HEK293 (cell line): ENCODE data around the gene ENSA.

Source experiments
- CTCF ChIA-PET: fragments of 350-600 bp; formaldehyde crosslinking; extraction: SDS; loops from one replicate; lab custom pipeline; 2021; ENCODE audit warnings: antibody characterized with exemption; lab: Yijun Ruan, JAX
- POLR2A ChIA-PET: fragments of 300-600 bp; formaldehyde crosslinking; extraction: SDS; loops from one replicate; lab custom pipeline; 2020; ENCODE audit warnings: antibody characterized with exemption, inconsistent platforms; lab: Yijun Ruan, JAX
- H3K27ac ChIP-seq: fragments of 200-500 bp; sonication (Bioruptor generic); 2 replicates; pipeline ENCODE4 v1.5.1; 2014; ENCODE audit warnings: low read depth, low read length, control low read depth, inconsistent platforms; ENCODE audit errors: extremely low read depth
- H3K36me3 ChIP-seq, 2 experiments: fragments of 200-500 bp in 1 of 2; sonication (Bioruptor generic) in 1 of 2; 1 replicate in 1 of 2; 2 replicates in 1 of 2; pipeline ENCODE4 v1.5.1; 2014 to 2017; ENCODE audit warnings: inconsistent platforms in 2 of 2, low read length in 2 of 2; ENCODE audit not compliant: control insufficient read depth in 2 of 2, insufficient read depth in 1 of 2
- H3K4me1 ChIP-seq: fragments of 200-500 bp; sonication (Bioruptor generic); 2 replicates; pipeline ENCODE4 v1.5.1; 2014; ENCODE audit warnings: mild to moderate bottlenecking, low read length, inconsistent platforms; ENCODE audit not compliant: control insufficient read depth, insufficient read depth
- H3K4me3 ChIP-seq: 2 replicates; pipeline ENCODE4 v1.5.1; 2011; ENCODE audit warnings: low read depth, mild to moderate bottlenecking, control low read depth, low read length, moderate library complexity
- H3K9me3 ChIP-seq: fragments of 200-500 bp; sonication (Bioruptor generic); 2 replicates; pipeline ENCODE4 v1.5.1; 2014; ENCODE audit warnings: low read depth, low read length, inconsistent platforms; ENCODE audit not compliant: control insufficient read depth, insufficient read depth
- MEIS1 ChIP-seq: sonication (generic); formaldehyde crosslinking; IDR thresholded peaks from 2 replicates; pipeline ENCODE4 v1.8.1; 2022; ENCODE audit warnings: missing genetic modification reagents, mild to moderate bottlenecking, borderline replicate concordance
- OSR2 ChIP-seq: fragments of 450-650 bp; formaldehyde crosslinking; IDR thresholded peaks from 2 replicates; pipeline ENCODE4 v1.5.1; 2016; ENCODE audit warnings: missing biosample characterization, missing genetic modification characterization
- OVOL3 ChIP-seq: fragments of 450-650 bp; formaldehyde crosslinking; IDR thresholded peaks from 2 replicates; pipeline ENCODE4 v1.5.1; 2016; ENCODE audit warnings: missing biosample characterization, missing genetic modification characterization
- SP2 ChIP-seq: fragments of 450-650 bp; formaldehyde crosslinking; IDR thresholded peaks from 2 replicates; pipeline ENCODE4 v1.5.1; 2016; ENCODE audit warnings: missing biosample characterization, missing genetic modification characterization
- TRIM28 ChIP-seq: IDR thresholded peaks from 2 replicates; pipeline ENCODE4 v1.6.1; 2011; ENCODE audit warnings: low read length, control low read depth, borderline replicate concordance
- ZBTB17 ChIP-seq: fragments of 450-650 bp; formaldehyde crosslinking; IDR thresholded peaks from 2 replicates; pipeline ENCODE4 v1.5.1; 2016; ENCODE audit warnings: missing biosample characterization, missing genetic modification characterization
- ZFP41 ChIP-seq: fragments of 450-650 bp; formaldehyde crosslinking; IDR thresholded peaks from 2 replicates; pipeline ENCODE4 v1.5.1; 2016; ENCODE audit warnings: missing biosample characterization, missing genetic modification characterization, borderline replicate concordance
- ZIC2 ChIP-seq: fragments of 450-650 bp; formaldehyde crosslinking; IDR thresholded peaks from 2 replicates; pipeline ENCODE4 v1.5.1; 2016; ENCODE audit warnings: missing biosample characterization, missing genetic modification characterization
- ZNF133 ChIP-seq: fragments of 450-650 bp; formaldehyde crosslinking; IDR thresholded peaks from 2 replicates; pipeline ENCODE4 v1.5.1; 2016; ENCODE audit warnings: missing biosample characterization, missing genetic modification characterization
- ZNF174 ChIP-seq: fragments of 450-650 bp; formaldehyde crosslinking; IDR thresholded peaks from 2 replicates; pipeline ENCODE4 v1.5.0; 2017; ENCODE audit warnings: missing biosample characterization, mild to moderate bottlenecking, missing genetic modification characterization
- ZNF324 ChIP-seq: fragments of 450-650 bp; formaldehyde crosslinking; IDR thresholded peaks from 2 replicates; pipeline ENCODE4 v1.5.1; 2016; ENCODE audit warnings: missing biosample characterization, missing genetic modification characterization
- ZNF48 ChIP-seq: fragments of 450-650 bp; formaldehyde crosslinking; IDR thresholded peaks from 2 replicates; pipeline ENCODE4 v1.5.1; 2016; ENCODE audit warnings: missing biosample characterization, missing genetic modification characterization
- ZNF510 ChIP-seq: fragments of 450-650 bp; formaldehyde crosslinking; IDR thresholded peaks from 2 replicates; pipeline ENCODE4 v1.5.1; 2018; ENCODE audit warnings: mild to moderate bottlenecking, missing genetic modification characterization, missing biosample characterization; ENCODE audit not compliant: insufficient replicate concordance
- ZNF624 ChIP-seq: fragments of 450-650 bp; formaldehyde crosslinking; IDR thresholded peaks from 2 replicates; pipeline ENCODE4 v1.5.1; 2017; ENCODE audit warnings: missing biosample characterization, missing genetic modification characterization
- ZNF660 ChIP-seq: fragments of 450-650 bp; IDR thresholded peaks from 2 replicates; pipeline ENCODE4 v1.5.1; 2018; ENCODE audit warnings: missing biosample characterization, mild to moderate bottlenecking, missing genetic modification characterization
- ZNF664 ChIP-seq: fragments of 450-650 bp; formaldehyde crosslinking; IDR thresholded peaks from 2 replicates; pipeline ENCODE4 v1.5.1; 2016; ENCODE audit warnings: missing biosample characterization, missing genetic modification characterization
- ZNF701 ChIP-seq: fragments of 450-650 bp; formaldehyde crosslinking; IDR thresholded peaks from 2 replicates; pipeline ENCODE4 v1.5.1; 2016; ENCODE audit warnings: missing biosample characterization, missing genetic modification characterization
- TF ChIP-seq, protein P1 (sequence below): IDR thresholded peaks from 2 replicates; pipeline ENCODE4 v1.6.1; 2011; ENCODE audit warnings: mild to moderate bottlenecking, low read depth, low read length, borderline replicate concordance
- TF ChIP-seq, protein P2 (sequence below): fragments of 450-650 bp; formaldehyde crosslinking; IDR thresholded peaks from 2 replicates; pipeline ENCODE4 v1.5.1; 2016; ENCODE audit warnings: missing biosample characterization, missing genetic modification characterization
- TF ChIP-seq, protein P3 (sequence below): sonication (generic); formaldehyde crosslinking; IDR thresholded peaks from 2 replicates; pipeline ENCODE4 v1.8.1; 2022; ENCODE audit warnings: mild to moderate bottlenecking, moderate library complexity, missing genetic modification reagents
- TF ChIP-seq, protein P4 (sequence below): fragments of 450-650 bp; formaldehyde crosslinking; IDR thresholded peaks from 2 replicates; pipeline ENCODE4 v1.5.1; 2016; ENCODE audit warnings: missing biosample characterization, missing genetic modification characterization, borderline replicate concordance
- TF ChIP-seq, protein P5 (sequence below): fragments of 450-650 bp; formaldehyde crosslinking; IDR thresholded peaks from 2 replicates; pipeline ENCODE4 v1.5.1; 2017; ENCODE audit warnings: missing biosample characterization, missing genetic modification characterization

ENSA gene

DNA sequence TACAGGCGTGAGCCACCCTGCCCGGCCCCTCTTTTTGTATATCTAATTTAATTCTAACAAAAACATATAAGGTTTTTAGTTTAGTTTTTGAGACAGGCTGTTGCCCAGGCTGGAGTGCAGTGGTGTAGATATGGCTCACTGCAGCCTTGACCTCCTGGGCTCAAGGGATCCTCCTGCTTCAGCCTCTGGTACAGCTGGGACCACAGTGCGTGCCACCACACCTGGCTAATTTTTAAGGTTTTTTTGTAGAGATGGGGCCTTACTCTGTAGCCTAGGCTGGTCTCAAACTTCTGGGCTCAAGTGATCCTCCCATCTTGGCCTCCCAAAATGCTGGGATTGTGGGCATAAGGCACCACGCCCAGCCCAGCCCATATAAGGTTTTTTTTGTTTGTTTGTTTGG, 18.8 kb downstream of the ENSA start:
- ChIA-PET CTCF (no interaction called here), POLR2A (interaction anchor here (0.6 kb wide), 1 partner anchor 8 kb away, joined by 5 read pairs; no protein-coding TSS in a partner anchor)
- H3K9me3 ChIP-seq = no peaks in the 10 kb centered on the region
- TF ChIP-seq ZBTB17 (tag by site-specific recombination) = no peak
- TF ChIP-seq ZNF664 (tag by site-specific recombination) = peak; percentile 53; the same call in 1 of the 2 replicates
- no peak overlapping the region for H3K4me3 ChIP-seq
- peaks cover 4% of the 10 kb centered on the region; the same call in 1 of the 2 replicates for H3K4me1 ChIP-seq
- H3K27ac ChIP-seq = no peak overlapping the region
- H3K36me3 ChIP-seq = peaks cover 0 to 37% of the 10 kb centered on the region in 2 experiments; a peak in 2 of 3 replicates

DNA sequence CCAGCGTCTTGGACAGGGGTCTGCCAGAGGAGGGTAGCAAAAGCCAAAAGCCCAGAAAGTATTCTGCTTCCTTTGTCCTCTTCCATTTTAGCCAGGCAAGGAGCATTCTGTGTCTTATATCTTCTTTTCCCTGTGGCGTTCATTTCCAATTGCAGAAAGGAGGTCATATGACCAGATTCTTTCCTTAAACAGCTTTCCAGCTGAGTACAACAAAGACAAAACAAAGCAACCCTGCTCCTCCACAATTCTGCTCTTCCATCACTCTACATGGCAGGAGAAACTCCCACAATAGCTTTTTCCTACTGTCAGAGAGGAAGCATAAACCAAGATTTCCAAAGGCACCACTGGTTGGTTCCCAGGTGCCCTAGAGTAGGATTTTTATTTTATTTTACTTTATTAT, 19.7 kb downstream of the ENSA start:
- no peaks in the 10 kb centered on the region for H3K9me3 ChIP-seq
- peaks cover 0 to 29% of the 10 kb centered on the region in 2 experiments; a peak in 2 of 3 replicates for H3K36me3 ChIP-seq
- TF ChIP-seq OSR2 (no peak), ZNF701 (tag by site-specific recombination) (no peak), ZNF174 (no peak), ZIC2 (no peak), SP2 (tag by site-specific recombination) (no peak), MEIS1 (CRISPR knock-in tag) (no peak), ZNF660 (tag by site-specific recombination) (no peak)
- TF ChIP-seq, protein P1, sequence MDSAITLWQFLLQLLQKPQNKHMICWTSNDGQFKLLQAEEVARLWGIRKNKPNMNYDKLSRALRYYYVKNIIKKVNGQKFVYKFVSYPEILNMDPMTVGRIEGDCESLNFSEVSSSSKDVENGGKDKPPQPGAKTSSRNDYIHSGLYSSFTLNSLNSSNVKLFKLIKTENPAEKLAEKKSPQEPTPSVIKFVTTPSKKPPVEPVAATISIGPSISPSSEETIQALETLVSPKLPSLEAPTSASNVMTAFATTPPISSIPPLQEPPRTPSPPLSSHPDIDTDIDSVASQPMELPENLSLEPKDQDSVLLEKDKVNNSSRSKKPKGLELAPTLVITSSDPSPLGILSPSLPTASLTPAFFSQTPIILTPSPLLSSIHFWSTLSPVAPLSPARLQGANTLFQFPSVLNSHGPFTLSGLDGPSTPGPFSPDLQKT = no peak
- no peak overlapping the region for H3K4me3 ChIP-seq
- no peak overlapping the region for H3K27ac ChIP-seq
- ChIA-PET POLR2A (interaction anchor here (0.7 to 1.1 kb wide), 2 partner anchors 10 to 114 kb away, joined by 4 to 8 read pairs; no protein-coding TSS in a partner anchor), CTCF (interaction anchor here (0.9 kb wide), 1 partner anchor 10 kb away, joined by 3 read pairs; no protein-coding TSS in a partner anchor)
- peaks cover 5% of the 10 kb centered on the region; the same call in 1 of the 2 replicates for H3K4me1 ChIP-seq

DNA sequence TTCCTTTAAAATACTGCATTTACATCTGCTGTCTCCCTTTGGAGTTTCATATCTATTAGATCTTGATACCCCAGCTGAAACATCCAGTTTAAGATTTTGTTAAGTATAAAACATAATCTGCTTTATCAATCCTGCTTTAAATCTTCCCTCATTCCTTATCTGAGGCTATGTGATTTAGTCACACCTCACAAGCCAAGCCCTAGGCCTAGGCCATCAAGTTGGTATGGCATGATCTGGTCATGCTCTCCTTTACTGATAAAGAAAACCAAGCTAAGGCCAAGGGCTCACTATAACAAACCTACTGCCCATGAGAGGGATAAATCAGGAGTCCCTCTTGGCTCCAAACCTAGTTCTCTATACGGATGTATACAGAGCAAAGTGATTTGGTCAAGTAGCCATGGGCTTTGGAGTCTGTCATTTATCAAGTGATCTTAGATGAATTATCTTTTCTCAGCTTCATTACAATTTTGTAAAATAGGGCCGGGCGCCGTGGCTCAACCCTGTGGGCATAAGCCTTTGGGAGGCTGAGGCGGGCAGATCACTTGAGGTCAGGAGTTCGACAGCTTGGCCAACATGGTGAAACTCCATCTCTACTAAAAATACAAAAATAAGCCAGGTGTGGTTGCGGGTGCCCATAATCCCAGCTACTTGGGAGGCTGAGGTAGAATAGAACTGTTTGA, 22.8 kb downstream of the ENSA start:
- ChIA-PET CTCF (interaction anchor here (0.6 to 1.2 kb wide), 4 partner anchors 26 to 874 kb away, joined by 3 to 4 read pairs (median 3); no protein-coding TSS in a partner anchor), POLR2A (interaction anchor here (1.0 to 3.4 kb wide), 3 partner anchors 9 to 27 kb away, joined by 3 to 23 read pairs (median 4); partner anchors contain the start of genes ENSA and MCL1)
- no peak overlapping the region for H3K4me3 ChIP-seq
- peaks cover 0 to 14% of the 10 kb centered on the region in 2 experiments; a peak in 2 of 3 replicates for H3K36me3 ChIP-seq
- H3K4me1 ChIP-seq = peaks cover 3% of the 10 kb centered on the region; the same call in 1 of the 2 replicates
- H3K27ac ChIP-seq = no peak overlapping the region
- H3K9me3 ChIP-seq = no peaks in the 10 kb centered on the region
- no peak for TF ChIP-seq ZNF48 (tag by site-specific recombination)
- no peak for TF ChIP-seq ZNF133
- no peak for TF ChIP-seq ZNF624 (tag by site-specific recombination)
- TF ChIP-seq ZFP41 (tag by site-specific recombination) = no peak
- no peak for TF ChIP-seq ZNF324 (tag by site-specific recombination)
- TF ChIP-seq, protein P2, sequence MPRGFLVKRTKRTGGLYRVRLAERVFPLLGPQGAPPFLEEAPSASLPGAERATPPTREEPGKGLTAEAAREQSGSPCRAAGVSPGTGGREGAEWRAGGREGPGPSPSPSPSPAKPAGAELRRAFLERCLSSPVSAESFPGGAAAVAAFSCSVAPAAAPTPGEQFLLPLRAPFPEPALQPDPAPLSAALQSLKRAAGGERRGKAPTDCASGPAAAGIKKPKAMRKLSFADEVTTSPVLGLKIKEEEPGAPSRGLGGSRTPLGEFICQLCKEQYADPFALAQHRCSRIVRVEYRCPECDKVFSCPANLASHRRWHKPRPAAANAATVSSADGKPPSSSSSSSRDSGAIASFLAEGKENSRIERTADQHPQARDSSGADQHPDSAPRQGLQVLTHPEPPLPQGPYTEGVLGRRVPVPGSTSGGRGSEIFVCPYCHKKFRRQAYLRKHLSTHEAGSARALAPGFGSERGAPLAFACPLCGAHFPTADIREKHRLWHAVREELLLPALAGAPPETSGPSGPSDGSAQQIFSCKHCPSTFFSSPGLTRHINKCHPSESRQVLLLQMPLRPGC (tag by site-specific recombination) = no peak
- TF ChIP-seq, protein P3, sequence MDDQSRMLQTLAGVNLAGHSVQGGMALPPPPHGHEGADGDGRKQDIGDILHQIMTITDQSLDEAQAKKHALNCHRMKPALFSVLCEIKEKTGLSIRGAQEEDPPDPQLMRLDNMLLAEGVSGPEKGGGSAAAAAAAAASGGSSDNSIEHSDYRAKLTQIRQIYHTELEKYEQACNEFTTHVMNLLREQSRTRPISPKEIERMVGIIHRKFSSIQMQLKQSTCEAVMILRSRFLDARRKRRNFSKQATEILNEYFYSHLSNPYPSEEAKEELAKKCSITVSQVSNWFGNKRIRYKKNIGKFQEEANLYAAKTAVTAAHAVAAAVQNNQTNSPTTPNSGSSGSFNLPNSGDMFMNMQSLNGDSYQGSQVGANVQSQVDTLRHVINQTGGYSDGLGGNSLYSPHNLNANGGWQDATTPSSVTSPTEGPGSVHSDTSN = no peak
- TF ChIP-seq, protein P4, sequence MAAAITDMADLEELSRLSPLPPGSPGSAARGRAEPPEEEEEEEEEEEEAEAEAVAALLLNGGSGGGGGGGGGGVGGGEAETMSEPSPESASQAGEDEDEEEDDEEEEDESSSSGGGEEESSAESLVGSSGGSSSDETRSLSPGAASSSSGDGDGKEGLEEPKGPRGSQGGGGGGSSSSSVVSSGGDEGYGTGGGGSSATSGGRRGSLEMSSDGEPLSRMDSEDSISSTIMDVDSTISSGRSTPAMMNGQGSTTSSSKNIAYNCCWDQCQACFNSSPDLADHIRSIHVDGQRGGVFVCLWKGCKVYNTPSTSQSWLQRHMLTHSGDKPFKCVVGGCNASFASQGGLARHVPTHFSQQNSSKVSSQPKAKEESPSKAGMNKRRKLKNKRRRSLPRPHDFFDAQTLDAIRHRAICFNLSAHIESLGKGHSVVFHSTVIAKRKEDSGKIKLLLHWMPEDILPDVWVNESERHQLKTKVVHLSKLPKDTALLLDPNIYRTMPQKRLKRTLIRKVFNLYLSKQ (tag by site-specific recombination) = no peak
- TF ChIP-seq, protein P5, sequence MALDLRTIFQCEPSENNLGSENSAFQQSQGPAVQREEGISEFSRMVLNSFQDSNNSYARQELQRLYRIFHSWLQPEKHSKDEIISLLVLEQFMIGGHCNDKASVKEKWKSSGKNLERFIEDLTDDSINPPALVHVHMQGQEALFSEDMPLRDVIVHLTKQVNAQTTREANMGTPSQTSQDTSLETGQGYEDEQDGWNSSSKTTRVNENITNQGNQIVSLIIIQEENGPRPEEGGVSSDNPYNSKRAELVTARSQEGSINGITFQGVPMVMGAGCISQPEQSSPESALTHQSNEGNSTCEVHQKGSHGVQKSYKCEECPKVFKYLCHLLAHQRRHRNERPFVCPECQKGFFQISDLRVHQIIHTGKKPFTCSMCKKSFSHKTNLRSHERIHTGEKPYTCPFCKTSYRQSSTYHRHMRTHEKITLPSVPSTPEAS = no peak
- no peak for TF ChIP-seq ZNF510 (tag by site-specific recombination)
- no peak for TF ChIP-seq ZIC2
- no peak for TF ChIP-seq OVOL3 (tag by site-specific recombination)
- no peak for TF ChIP-seq TRIM28
